ENCODE data around the gene PTPRN2. TPM values are rescaled to one million over a fixed set of nuclear protein-coding genes. Genes with fewer than 3 reads are reported as not detected.
"Not testable (repeated sequence)": the region's sequence is repeated elsewhere in the genome, so short reads cannot be mapped to it uniquely, and the experiment has no call there.

Gene PTPRN2
- total RNA-seq, 1 donor from 2014 or later = 2.4 TPM

DNA sequence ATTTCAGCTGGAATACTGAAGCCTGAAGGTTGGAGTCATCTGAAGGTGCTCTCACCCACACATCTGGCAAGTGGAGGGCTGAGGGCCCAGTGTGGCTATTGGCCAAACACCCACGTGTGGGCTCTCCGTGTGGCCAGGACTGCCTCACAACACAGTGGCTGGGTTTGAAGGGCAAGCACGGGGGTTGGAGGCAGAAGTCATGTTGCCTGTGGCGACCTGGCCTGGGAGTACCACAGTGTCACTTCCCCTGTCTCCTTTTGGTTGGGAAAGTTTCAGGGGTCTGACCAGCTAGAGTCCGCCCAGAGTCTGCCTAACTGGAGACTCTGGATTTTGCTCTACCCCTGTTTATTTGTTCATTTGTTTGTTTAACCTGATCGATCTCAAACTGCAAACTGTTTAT, 1081.4 kb downstream of the PTPRN2 start:
- Histone ChIP-seq H3K27me3 (ENCODE audit: control insufficient read depth, insufficient read depth, low read length) (no peaks in the 10 kb centered on the region), H3K36me3 (ENCODE audit: control insufficient read depth, insufficient read depth, low read length) (no peaks in the 10 kb centered on the region), H3K4me3 (ENCODE audit: low read depth, low read length) (no peak overlapping the region)
- no peak for DNase-seq (ENCODE audit: low read depth)
- TF ChIP-seq, protein P1, sequence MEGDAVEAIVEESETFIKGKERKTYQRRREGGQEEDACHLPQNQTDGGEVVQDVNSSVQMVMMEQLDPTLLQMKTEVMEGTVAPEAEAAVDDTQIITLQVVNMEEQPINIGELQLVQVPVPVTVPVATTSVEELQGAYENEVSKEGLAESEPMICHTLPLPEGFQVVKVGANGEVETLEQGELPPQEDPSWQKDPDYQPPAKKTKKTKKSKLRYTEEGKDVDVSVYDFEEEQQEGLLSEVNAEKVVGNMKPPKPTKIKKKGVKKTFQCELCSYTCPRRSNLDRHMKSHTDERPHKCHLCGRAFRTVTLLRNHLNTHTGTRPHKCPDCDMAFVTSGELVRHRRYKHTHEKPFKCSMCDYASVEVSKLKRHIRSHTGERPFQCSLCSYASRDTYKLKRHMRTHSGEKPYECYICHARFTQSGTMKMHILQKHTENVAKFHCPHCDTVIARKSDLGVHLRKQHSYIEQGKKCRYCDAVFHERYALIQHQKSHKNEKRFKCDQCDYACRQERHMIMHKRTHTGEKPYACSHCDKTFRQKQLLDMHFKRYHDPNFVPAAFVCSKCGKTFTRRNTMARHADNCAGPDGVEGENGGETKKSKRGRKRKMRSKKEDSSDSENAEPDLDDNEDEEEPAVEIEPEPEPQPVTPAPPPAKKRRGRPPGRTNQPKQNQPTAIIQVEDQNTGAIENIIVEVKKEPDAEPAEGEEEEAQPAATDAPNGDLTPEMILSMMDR (IDR thresholded peaks at IDR 0.05; ENCODE audit: insufficient read depth, low read length, poor library complexity, severe bottlenecking) = no peak

DNA sequence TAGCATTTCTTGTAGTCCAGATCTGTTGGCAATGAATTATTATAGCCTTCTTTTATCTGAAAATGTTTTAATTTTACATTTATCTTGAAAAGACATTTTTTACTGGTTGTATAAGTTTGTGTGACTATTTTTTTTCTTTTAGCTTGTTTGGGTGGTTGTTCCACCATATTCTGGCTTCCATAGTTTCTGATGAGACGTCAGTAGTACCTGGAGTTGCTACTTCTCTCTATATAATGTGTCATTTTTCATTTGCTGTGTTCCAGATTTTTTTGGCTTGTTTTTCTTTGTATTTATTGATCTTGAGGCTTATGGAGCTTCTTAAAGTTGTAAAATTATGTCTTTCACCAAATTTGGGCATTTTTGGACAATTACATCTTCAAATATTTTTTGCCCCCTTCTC, 1082.0 kb downstream of the PTPRN2 start:
- Histone ChIP-seq H3K4me3 (ENCODE audit: low read depth, low read length) (no peak overlapping the region), H3K36me3 (ENCODE audit: control insufficient read depth, insufficient read depth, low read length) (no peaks in the 10 kb centered on the region), H3K27me3 (ENCODE audit: control insufficient read depth, insufficient read depth, low read length) (no peaks in the 10 kb centered on the region)
- no peak for DNase-seq (ENCODE audit: low read depth)
- TF ChIP-seq, protein P1 (IDR thresholded peaks at IDR 0.05; ENCODE audit: insufficient read depth, low read length, poor library complexity, severe bottlenecking) = no peak

DNA sequence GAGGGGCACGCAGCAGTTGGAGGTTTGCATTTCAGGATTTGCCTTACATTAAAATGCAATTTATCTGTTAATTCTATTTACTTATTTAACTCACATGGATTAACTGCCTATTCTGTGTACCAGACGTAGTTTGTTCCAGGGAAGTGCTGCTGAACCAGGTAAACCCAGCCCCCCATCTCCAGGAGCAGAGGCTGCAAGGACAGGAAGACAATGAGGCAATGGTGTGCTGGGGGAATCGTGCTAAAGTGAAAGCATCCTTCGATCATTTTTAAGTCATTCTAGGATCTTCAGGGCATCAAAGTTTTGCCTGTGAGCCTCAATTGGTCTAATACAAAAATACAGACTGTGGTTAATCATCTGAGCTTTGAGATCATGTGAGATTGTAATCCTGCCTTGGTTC, 1084.4 kb downstream of the PTPRN2 start:
- Histone ChIP-seq H3K4me3 (ENCODE audit: low read depth, low read length) (no peak overlapping the region), H3K27me3 (ENCODE audit: control insufficient read depth, insufficient read depth, low read length) (no peaks in the 10 kb centered on the region), H3K36me3 (ENCODE audit: control insufficient read depth, insufficient read depth, low read length) (no peaks in the 10 kb centered on the region)
- no peak for DNase-seq (ENCODE audit: low read depth)
- TF ChIP-seq, protein P1 (IDR thresholded peaks at IDR 0.05; ENCODE audit: insufficient read depth, low read length, poor library complexity, severe bottlenecking) = no peak

DNA sequence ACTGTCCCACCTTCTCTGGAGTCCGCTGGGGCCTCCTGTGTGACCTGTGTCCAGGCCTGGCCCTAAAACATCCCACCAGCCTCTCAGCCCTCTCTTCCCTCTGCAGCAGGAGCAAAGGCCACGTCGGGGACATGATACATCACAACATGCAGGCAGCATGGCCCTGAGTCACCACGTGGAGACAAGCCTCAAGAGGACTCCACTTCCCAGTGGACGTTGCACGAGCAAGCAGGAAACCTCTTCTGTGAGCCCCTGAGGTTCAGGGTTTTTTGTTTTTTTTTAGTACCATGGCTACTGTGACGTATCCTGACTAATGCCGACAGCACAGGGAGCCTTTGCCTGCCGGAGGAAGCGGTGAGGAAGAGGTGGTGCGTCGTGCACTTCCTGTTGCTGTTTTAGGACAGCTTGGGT, 1084.9 kb downstream of the PTPRN2 start:
- DNase-seq (ENCODE audit: low read depth) = no peak

DNA sequence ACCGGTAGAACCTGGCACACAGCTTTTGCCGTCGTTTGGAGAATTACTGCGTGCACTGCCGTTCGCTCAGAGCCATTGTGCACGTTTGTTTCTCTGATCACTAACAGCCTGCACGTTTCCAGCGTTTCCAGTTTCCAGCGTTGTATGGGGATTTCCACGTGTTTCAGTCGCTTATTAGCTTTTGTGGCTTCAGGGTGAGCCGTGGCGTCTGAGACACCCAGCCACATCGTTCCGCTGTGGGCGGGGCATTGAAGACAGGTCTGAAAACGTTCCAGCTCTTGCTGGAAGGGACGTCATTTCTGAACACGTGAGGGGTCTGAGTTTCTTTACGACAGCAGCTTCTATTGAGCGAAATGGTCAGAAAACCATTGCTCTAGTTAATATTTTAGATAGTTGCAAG, 1086.0 kb downstream of the PTPRN2 start:
- H3K4me3 ChIP-seq (ENCODE audit: low read depth, low read length) = no peak overlapping the region
- TF ChIP-seq, protein P1 (IDR thresholded peaks at IDR 0.05; ENCODE audit: insufficient read depth, low read length, poor library complexity, severe bottlenecking) = no peak
- H3K27me3 ChIP-seq (ENCODE audit: control insufficient read depth, insufficient read depth, low read length) = no peaks in the 10 kb centered on the region
- H3K36me3 ChIP-seq (ENCODE audit: control insufficient read depth, insufficient read depth, low read length) = no peaks in the 10 kb centered on the region
- no peak for DNase-seq (ENCODE audit: low read depth)

More for the DNA sequence above, 1084.9 kb downstream of the PTPRN2 start:
- no peaks in the 10 kb centered on the region for H3K36me3 ChIP-seq (ENCODE audit: control insufficient read depth, insufficient read depth, low read length)
- no peaks in the 10 kb centered on the region for H3K27me3 ChIP-seq (ENCODE audit: control insufficient read depth, insufficient read depth, low read length)
- H3K4me3 ChIP-seq (ENCODE audit: low read depth, low read length) = no peak overlapping the region
- TF ChIP-seq, protein P1 (IDR thresholded peaks at IDR 0.05; ENCODE audit: insufficient read depth, low read length, poor library complexity, severe bottlenecking) = no peak

DNA sequence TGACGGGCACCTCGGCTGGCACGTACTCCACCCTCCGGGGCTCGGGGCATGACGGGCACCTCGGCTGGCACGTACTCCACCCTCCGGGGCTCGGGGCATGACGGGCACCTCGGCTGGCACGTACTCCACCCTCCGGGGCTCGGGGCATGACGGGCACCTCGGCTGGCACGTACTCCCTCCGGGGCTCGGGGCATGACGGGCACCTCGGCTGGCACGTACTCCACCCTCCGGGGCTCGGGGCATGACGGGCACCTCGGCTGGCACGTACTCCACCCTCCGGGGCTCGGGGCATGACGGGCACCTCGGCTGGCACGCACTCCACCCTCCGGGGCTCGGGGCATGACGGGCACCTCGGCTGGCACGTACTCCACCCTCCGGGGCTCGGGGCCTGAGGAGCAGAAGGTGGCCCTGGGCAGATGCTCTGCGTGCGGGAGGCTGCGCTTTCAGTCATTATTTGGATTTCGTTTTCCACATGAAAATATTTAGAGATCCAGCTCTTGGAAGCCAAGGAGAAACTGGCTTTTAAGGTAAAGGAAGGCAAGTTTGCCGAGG, 1086.6 kb downstream of the PTPRN2 start:
- H3K36me3 ChIP-seq (ENCODE audit: control insufficient read depth, insufficient read depth, low read length); H3K27me3 ChIP-seq (ENCODE audit: control insufficient read depth, insufficient read depth, low read length); H3K4me3 ChIP-seq (ENCODE audit: low read depth, low read length); DNase-seq (ENCODE audit: low read depth): not testable (repeated sequence)

All from kidney epithelial cell (primary cell).